SU-DHL-6 (cell line): ENCODE measurements around the gene GUSB.

Experiments
- CTCF ChIP-seq: fragments of 200-600 bp; sonication (generic); IDR thresholded peaks from one replicate; pipeline ENCODE4 v1.5.1; 2017; ENCODE audit warnings: antibody characterized with exemption, mild to moderate bottlenecking, low read length, moderate library complexity; ENCODE audit not compliant: insufficient read depth, poor library complexity, severe bottlenecking
- EZH2phosphoT487 ChIP-seq: fragments of 200-600 bp; sonication (generic), shearing (Covaris generic); conservative IDR thresholded peaks from 2 replicates; pipeline ENCODE4 v1.6.1; 2018; ENCODE audit warnings: mild to moderate bottlenecking, antibody characterized with exemption, low read length, moderate library complexity, mixed read lengths

GRCh38 chr7:65938336-65938895 lies 43.6 kb downstream of the GUSB start:
- TF ChIP-seq CTCF (no peak), EZH2phosphoT487 (no peak)
